H9 (cell line): ENCODE data around the gene SFXN5. TPM values are rescaled to one million over a fixed set of nuclear protein-coding genes. Genes with fewer than 3 reads are reported as not detected.

Experiments used
- DNase-seq: peaks from one replicate; pipeline ENCODE4 v3.0.0-alpha.2; 2017
- H2AFZ ChIP-seq: one replicate; pipeline ENCODE4 v1.6.1; 2013; ENCODE audit warnings: mild to moderate bottlenecking, low read length, control low read depth, moderate library complexity
- H2AK5ac ChIP-seq: 2 replicates; pipeline ENCODE4 v1.6.1; 2013; ENCODE audit warnings: low read length, control low read depth, mixed read lengths; ENCODE audit not compliant: insufficient read length
- H2BK120ac ChIP-seq: one replicate; pipeline ENCODE4 v1.6.1; 2013; ENCODE audit warnings: low read depth, mild to moderate bottlenecking, low read length, control low read depth, inconsistent platforms; ENCODE audit not compliant: poor library complexity, severe bottlenecking
- H2BK12ac ChIP-seq: 2 replicates; pipeline ENCODE4 v1.6.1; 2013; ENCODE audit warnings: low read length, control low read depth, mixed read lengths, low read depth; ENCODE audit not compliant: insufficient read length
- H2BK15ac ChIP-seq: 2 replicates; pipeline ENCODE4 v1.6.1; 2013; ENCODE audit warnings: low read depth, low read length, control low read depth
- H2BK20ac ChIP-seq: one replicate; pipeline ENCODE4 v1.6.1; 2013; ENCODE audit warnings: low read depth, mild to moderate bottlenecking, low read length, control low read depth, inconsistent platforms; ENCODE audit not compliant: poor library complexity, severe bottlenecking
- H2BK5ac ChIP-seq: 2 replicates; pipeline ENCODE4 v1.6.1; 2013; ENCODE audit warnings: low read length, control low read depth, mixed read lengths; ENCODE audit not compliant: insufficient read length
- H3K14ac ChIP-seq: 2 replicates; pipeline ENCODE4 v1.6.1; 2013; ENCODE audit warnings: low read length, control low read depth; ENCODE audit not compliant: insufficient read depth
- H3K18ac ChIP-seq: 2 replicates; pipeline ENCODE4 v1.6.1; 2013; ENCODE audit warnings: low read depth, mild to moderate bottlenecking, mixed read lengths, low read length, control low read depth; ENCODE audit not compliant: insufficient read length
- H3K23ac ChIP-seq: 2 replicates; pipeline ENCODE4 v1.6.1; 2013; ENCODE audit warnings: low read length, control low read depth, mixed read lengths, low read depth; ENCODE audit not compliant: insufficient read length
- H3K23me2 ChIP-seq: 2 replicates; pipeline ENCODE4 v1.6.1; 2013; ENCODE audit warnings: low read depth, mild to moderate bottlenecking, mixed read lengths, low read length, control low read depth; ENCODE audit not compliant: insufficient read length, poor library complexity, severe bottlenecking
- H3K27ac ChIP-seq: 2 replicates; pipeline ENCODE4 v1.5.1; 2013; ENCODE audit warnings: low read length, control low read depth, mixed read lengths, low read depth; ENCODE audit not compliant: insufficient read length
- H3K27me3 ChIP-seq: 2 replicates; pipeline ENCODE4 v1.6.1; 2013; ENCODE audit warnings: low read length, control low read depth, inconsistent platforms; ENCODE audit not compliant: insufficient read depth
- H3K4ac ChIP-seq: 2 replicates; pipeline ENCODE4 v1.6.1; 2013; ENCODE audit warnings: low read depth, mild to moderate bottlenecking, control low read depth, inconsistent platforms, low read length, moderate library complexity
- H3K4me1 ChIP-seq: 2 replicates; pipeline ENCODE4 v1.6.1; 2013; ENCODE audit warnings: low read length, control low read depth, inconsistent platforms; ENCODE audit not compliant: insufficient read depth
- H3K4me2 ChIP-seq: 2 replicates; pipeline ENCODE4 v1.6.1; 2013; ENCODE audit warnings: low read length, control low read depth, mixed read lengths; ENCODE audit not compliant: insufficient read length, insufficient read depth
- H3K56ac ChIP-seq: 2 replicates; pipeline ENCODE4 v1.6.1; 2013; ENCODE audit warnings: low read depth, mild to moderate bottlenecking, mixed read lengths, low read length, control low read depth; ENCODE audit not compliant: insufficient read length
- H3K79me1 ChIP-seq: 2 replicates; pipeline ENCODE4 v1.6.1; 2013; ENCODE audit warnings: low read depth, mild to moderate bottlenecking, moderate library complexity, low read length, control low read depth, inconsistent platforms; ENCODE audit not compliant: insufficient read depth, poor library complexity, severe bottlenecking
- H3K79me2 ChIP-seq: 2 replicates; pipeline ENCODE4 v1.6.1; 2013; ENCODE audit warnings: low read length, control low read depth, inconsistent platforms; ENCODE audit not compliant: insufficient read depth
- H3K9ac ChIP-seq: 2 replicates; pipeline ENCODE4 v1.6.1; 2013; ENCODE audit warnings: low read length, control low read depth, mixed read lengths; ENCODE audit not compliant: insufficient read length; ENCODE audit errors: extremely low read depth
- H3K9me3 ChIP-seq: one replicate; pipeline ENCODE4 v1.6.1; 2013; ENCODE audit warnings: low read depth, low read length, inconsistent platforms; ENCODE audit not compliant: control insufficient read depth
- H3T11ph ChIP-seq: one replicate; pipeline ENCODE4 v1.6.1; 2013; ENCODE audit warnings: mild to moderate bottlenecking, low read length, control low read depth, inconsistent platforms
- H4K20me1 ChIP-seq: one replicate; pipeline ENCODE4 v1.6.1; 2013; ENCODE audit not compliant: control insufficient read depth, insufficient read length, insufficient read depth
- H4K5ac ChIP-seq: 2 replicates; pipeline ENCODE4 v1.6.1; 2013; ENCODE audit warnings: low read depth, mild to moderate bottlenecking, mixed read lengths, low read length, control low read depth; ENCODE audit not compliant: insufficient read length
- H4K8ac ChIP-seq: replicated peaks from 2 replicates; pipeline ENCODE4 v1.6.1; 2013; ENCODE audit warnings: low read length, control low read depth, mixed read lengths, low read depth; ENCODE audit not compliant: insufficient read length
- H4K91ac ChIP-seq: 2 replicates; pipeline ENCODE4 v1.6.1; 2013; ENCODE audit warnings: low read depth, mild to moderate bottlenecking, moderate library complexity, mixed read lengths, low read length, control low read depth; ENCODE audit not compliant: insufficient read length
- H3K27ac Mint-ChIP-seq, 3 experiments: 2 replicates in 2 of 3; 3 replicates in 1 of 3; pipeline ENCODE4 v1.8.0; 2020 to 2021; ENCODE audit warnings: mixed read lengths in 3 of 3, mild to moderate bottlenecking in 1 of 3, moderate library complexity in 1 of 3
- H3K27me3 Mint-ChIP-seq: 2 replicates; pipeline ENCODE4 v1.8.0; 2021; ENCODE audit warnings: low read depth, mild to moderate bottlenecking, moderate library complexity, mixed read lengths
- H3K36me3 Mint-ChIP-seq, 3 experiments: 2 replicates in 2 of 3; 3 replicates in 1 of 3; pipeline ENCODE4 v1.8.0; 2020 to 2021; ENCODE audit warnings: low read depth in 3 of 3, mixed read lengths in 3 of 3; ENCODE audit not compliant: insufficient read depth in 1 of 3
- H3K4me1 Mint-ChIP-seq, 2 experiments: 2 replicates each; pipeline ENCODE4 v1.8.0; 2020; ENCODE audit warnings: mixed read lengths in 2 of 2
- H3K4me3 Mint-ChIP-seq, 2 experiments: 2 replicates in 1 of 2; 3 replicates in 1 of 2; pipeline ENCODE4 v1.8.0; 2020 to 2021; ENCODE audit warnings: mild to moderate bottlenecking in 2 of 2, mixed read lengths in 2 of 2, moderate library complexity in 1 of 2
- H3K9me3 Mint-ChIP-seq, 2 experiments: 2 replicates in 1 of 2; 3 replicates in 1 of 2; pipeline ENCODE4 v1.8.0; 2020; ENCODE audit warnings: mild to moderate bottlenecking in 2 of 2, mixed read lengths in 2 of 2, moderate library complexity in 1 of 2
- WGBS: extraction: QIAGEN DNeasy Blood & Tissue Kit; methylation state at CpG from one replicate; pipeline ENCODE4 v1.1.7; 2013; ENCODE audit warnings: missing lambda C conversion rate, low lambda C conversion rate, mixed read lengths; ENCODE audit not compliant: insufficient read length; ENCODE audit errors: extremely low coverage; 5-methylcytosine and 5-hydroxymethylcytosine counted together
- total RNA-seq: library from RNA; stranded (reverse); gene quantifications from 2 replicates; pipeline ENCODE4 v1.2.1, GENCODE V29; 2021
- TF ChIP-seq, protein P1 (sequence below): fragments of 200-600 bp; sonication (generic); conservative IDR thresholded peaks from 3 replicates; pipeline ENCODE4 v1.8.0; 2021; ENCODE audit warnings: antibody characterized with exemption, mild to moderate bottlenecking

The SFXN5 gene
- total RNA-seq, 1 experiment from 2014 or later: 30.9 TPM

DNA sequence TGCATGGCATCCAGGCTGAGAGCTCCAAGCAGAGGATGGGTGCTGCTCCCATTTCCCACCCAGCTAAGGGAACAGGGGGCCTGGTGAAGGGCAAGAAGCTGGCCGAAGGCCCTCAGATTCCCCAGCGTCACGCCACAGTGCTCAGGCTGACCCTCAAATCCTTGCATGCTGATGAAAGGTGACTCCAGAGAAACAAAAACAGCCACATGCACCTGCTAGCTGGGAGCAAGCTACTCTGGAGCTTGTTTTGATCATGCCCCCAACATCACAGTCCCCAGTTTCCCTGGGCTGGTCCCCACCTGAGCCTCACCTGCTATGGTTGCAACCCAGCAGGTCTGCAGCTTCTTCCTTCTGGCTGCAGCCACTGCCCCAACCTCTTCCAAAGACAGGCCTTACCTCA lies 28.0 kb upstream of the SFXN5 start:
- H2BK5ac ChIP-seq: no peak overlapping the region
- H2BK12ac ChIP-seq: no peak overlapping the region
- H3K56ac ChIP-seq: no peak overlapping the region
- H3K79me2 ChIP-seq: no peaks in the 10 kb centered on the region; the same call in 1 of the 2 replicates
- no peaks in the 10 kb centered on the region for H3K27me3 ChIP-seq
- H2AFZ ChIP-seq: no peak overlapping the region
- no peak overlapping the region for H4K8ac ChIP-seq
- H4K5ac ChIP-seq: no peak overlapping the region
- H3K4ac ChIP-seq: no peak overlapping the region
- no peak for DNase-seq
- H3K23me2 ChIP-seq: no peaks in the 10 kb centered on the region
- H2BK20ac ChIP-seq: no peak overlapping the region
- H3K4me2 ChIP-seq: no peak overlapping the region
- no CpG with 5 or more reads among the region's 3 CpGs for WGBS
- Mint-ChIP-seq H3K9me3 (no peaks in the 10 kb centered on the region), H3K4me1 (peaks cover 14 to 22% of the 10 kb centered on the region in 2 experiments), H3K27me3 (no peaks in the 10 kb centered on the region), H3K27ac (no peak overlapping the region), H3K36me3 (peaks cover 0 to under 1% (median 0%) of the 10 kb centered on the region in 3 experiments; a peak in 1 of 7 replicates), H3K4me3 (no peak overlapping the region)
- H2BK120ac ChIP-seq: no peak overlapping the region
- peaks cover 3% of the 10 kb centered on the region; the same call in 1 of the 2 replicates for H3K4me1 ChIP-seq
- TF ChIP-seq, protein P1, sequence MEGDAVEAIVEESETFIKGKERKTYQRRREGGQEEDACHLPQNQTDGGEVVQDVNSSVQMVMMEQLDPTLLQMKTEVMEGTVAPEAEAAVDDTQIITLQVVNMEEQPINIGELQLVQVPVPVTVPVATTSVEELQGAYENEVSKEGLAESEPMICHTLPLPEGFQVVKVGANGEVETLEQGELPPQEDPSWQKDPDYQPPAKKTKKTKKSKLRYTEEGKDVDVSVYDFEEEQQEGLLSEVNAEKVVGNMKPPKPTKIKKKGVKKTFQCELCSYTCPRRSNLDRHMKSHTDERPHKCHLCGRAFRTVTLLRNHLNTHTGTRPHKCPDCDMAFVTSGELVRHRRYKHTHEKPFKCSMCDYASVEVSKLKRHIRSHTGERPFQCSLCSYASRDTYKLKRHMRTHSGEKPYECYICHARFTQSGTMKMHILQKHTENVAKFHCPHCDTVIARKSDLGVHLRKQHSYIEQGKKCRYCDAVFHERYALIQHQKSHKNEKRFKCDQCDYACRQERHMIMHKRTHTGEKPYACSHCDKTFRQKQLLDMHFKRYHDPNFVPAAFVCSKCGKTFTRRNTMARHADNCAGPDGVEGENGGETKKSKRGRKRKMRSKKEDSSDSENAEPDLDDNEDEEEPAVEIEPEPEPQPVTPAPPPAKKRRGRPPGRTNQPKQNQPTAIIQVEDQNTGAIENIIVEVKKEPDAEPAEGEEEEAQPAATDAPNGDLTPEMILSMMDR: no peak
- H2AK5ac ChIP-seq: peak overlapping the region; percentile 15
- no peaks in the 10 kb centered on the region for H3K79me1 ChIP-seq
- no peak overlapping the region for H3T11ph ChIP-seq
- H3K9me3 ChIP-seq: no peaks in the 10 kb centered on the region
- H3K18ac ChIP-seq: no peak overlapping the region
- H3K14ac ChIP-seq: no peak overlapping the region
- H3K27ac ChIP-seq: no peak overlapping the region
- peak overlapping the region; percentile 21; the same call in 1 of the 2 replicates for H2BK15ac ChIP-seq
- H4K91ac ChIP-seq: no peak overlapping the region
- H3K23ac ChIP-seq: no peak overlapping the region
- H4K20me1 ChIP-seq: no peaks in the 10 kb centered on the region
- H3K9ac ChIP-seq: no peak overlapping the region
